ENCODE data around the gene PPM1M. TPM values are rescaled to one million over a fixed set of nuclear protein-coding genes. Genes with fewer than 3 reads are reported as not detected.

Gene PPM1M
- total RNA-seq, 1 experiment from 2014 or later = 8.5 TPM

DNA sequence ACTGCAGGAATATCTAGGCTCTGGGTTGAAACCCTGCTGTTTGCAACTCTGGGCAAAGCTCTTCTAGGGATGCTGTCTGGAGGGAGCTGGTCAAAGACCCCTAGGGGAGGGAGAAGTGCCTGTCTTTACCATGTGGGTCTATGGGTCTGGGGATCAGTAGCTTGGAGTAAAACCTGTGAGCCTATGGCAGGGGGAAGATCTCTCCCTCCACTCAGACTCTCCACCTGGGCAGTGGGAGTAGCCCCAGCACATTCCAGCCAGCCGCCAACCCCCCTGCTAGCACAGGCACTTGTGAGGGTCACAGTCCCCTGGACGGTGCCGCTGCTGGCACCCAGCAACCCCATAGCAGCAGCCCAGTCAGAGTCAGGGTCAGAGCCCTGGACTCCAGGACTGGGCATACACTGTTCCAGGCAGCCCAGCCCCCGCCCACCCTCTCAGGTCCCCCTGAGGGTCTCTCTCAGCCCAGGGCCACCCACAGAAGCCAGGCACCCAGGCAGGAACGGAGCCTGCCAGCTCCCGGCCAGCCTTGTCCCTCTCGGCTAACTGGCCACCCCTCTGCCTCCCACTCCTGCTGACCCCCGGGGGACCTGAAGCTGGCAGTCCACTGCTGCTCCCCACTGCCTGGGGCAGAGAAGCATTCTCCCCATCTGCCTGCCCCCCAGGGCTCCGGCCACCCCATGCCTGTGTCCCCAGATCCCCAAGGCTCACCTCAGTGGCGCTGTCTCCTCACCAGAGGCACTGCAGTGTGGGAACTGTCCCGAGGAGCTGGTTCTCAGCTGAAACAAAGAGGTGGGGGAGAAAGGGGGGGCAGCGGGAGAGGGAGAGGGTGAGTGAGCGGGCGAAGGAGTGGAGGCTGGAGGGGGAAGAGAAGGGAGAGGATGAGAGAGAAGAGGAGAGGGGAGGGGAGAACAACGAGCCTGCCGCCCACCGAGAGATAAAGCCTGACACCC lies 52.9 kb downstream of the PPM1M start:
- ChIA-PET POLR2A (ENCODE audit: unreplicated experiment) (no interaction called here), CTCF (no interaction called here)
- no peaks in the 10 kb centered on the region for H3K36me3 ChIP-seq (ENCODE audit: low read depth, low read length)
- TF ChIP-seq, protein P1, sequence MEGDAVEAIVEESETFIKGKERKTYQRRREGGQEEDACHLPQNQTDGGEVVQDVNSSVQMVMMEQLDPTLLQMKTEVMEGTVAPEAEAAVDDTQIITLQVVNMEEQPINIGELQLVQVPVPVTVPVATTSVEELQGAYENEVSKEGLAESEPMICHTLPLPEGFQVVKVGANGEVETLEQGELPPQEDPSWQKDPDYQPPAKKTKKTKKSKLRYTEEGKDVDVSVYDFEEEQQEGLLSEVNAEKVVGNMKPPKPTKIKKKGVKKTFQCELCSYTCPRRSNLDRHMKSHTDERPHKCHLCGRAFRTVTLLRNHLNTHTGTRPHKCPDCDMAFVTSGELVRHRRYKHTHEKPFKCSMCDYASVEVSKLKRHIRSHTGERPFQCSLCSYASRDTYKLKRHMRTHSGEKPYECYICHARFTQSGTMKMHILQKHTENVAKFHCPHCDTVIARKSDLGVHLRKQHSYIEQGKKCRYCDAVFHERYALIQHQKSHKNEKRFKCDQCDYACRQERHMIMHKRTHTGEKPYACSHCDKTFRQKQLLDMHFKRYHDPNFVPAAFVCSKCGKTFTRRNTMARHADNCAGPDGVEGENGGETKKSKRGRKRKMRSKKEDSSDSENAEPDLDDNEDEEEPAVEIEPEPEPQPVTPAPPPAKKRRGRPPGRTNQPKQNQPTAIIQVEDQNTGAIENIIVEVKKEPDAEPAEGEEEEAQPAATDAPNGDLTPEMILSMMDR (conservative IDR thresholded peaks at IDR 0.05; ENCODE audit: low read depth, low read length) = no peak
- TF ChIP-seq EZH2phosphoT487 (IDR thresholded peaks at IDR 0.05; ENCODE audit: borderline replicate concordance, low read length) (no peak), EZH2 (IDR thresholded peaks at IDR 0.05; ENCODE audit: low read length, unreplicated experiment) (no peak)
- H3K4me3 ChIP-seq (ENCODE audit: low read length) = no peak overlapping the region
- ATAC-seq (no peak), DNase-seq (no peak)
- intact Hi-C loops (cut with micrococcal nuclease) = no loop called here
- no peaks in the 10 kb centered on the region for H3F3A ChIP-seq (ENCODE audit: low read length, unreplicated experiment)
- no peak overlapping the region for H2AFZ ChIP-seq (ENCODE audit: low read length)
- H3K27me3 ChIP-seq (ENCODE audit: low read length) = no peaks in the 10 kb centered on the region
- no peak overlapping the region for H3K9ac ChIP-seq (ENCODE audit: low read length)
- no TSS peak for BruUV-seq (replicated peaks)
- H3K9me2 ChIP-seq (replicated peaks; ENCODE audit: low read length) = no peaks in the 10 kb centered on the region
- H3K79me2 ChIP-seq (ENCODE audit: low read length) = no peaks in the 10 kb centered on the region
- no peak overlapping the region for H3K27ac ChIP-seq (ENCODE audit: low read length)
- no peak overlapping the region for H3K4me2 ChIP-seq (ENCODE audit: low read length)
- peaks cover 4% of the 10 kb centered on the region; the same call in 1 of the 2 replicates for H3K4me1 ChIP-seq (ENCODE audit: insufficient read depth, low read length)
- H3K9me3 ChIP-seq (ENCODE audit: low read length) = no peaks in the 10 kb centered on the region
- H4K20me1 ChIP-seq (ENCODE audit: low read length) = no peaks in the 10 kb centered on the region

DNA sequence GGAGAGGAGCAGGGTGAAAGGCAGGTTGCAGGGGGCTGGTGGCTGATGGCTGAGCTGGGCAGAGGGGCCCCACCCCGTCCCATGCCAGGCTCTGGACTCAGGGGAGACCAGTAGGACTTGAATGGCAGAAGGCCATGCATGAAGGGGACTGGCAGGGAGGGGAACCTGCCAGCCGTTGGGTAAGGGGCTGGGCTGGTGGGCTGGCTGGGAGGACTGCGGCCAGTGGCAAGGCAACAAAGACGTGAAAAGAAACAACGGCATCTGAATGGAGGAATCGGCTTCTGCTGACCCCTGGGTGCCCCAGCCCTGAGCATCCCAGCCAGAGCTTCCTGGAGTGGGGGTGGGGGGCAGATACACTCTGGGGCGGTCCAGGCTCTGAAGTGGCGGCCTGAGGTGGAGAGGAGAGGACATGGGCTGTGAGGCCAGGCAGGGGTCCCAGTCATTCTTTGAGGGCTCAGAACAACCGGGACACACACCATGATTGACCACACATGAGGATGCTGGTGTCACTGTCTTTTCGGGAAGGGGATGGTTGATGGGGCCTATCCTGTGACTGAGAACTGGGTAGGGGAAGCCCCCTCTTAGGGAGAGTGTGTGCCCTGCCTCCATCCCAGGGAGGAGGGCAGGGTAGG lies 53.8 kb downstream of the PPM1M start:
- no peaks in the 10 kb centered on the region for H3K9me2 ChIP-seq (replicated peaks; ENCODE audit: low read length)
- intact Hi-C loops (cut with micrococcal nuclease) = no loop called here
- H4K20me1 ChIP-seq (ENCODE audit: low read length) = no peaks in the 10 kb centered on the region
- H3K9ac ChIP-seq (ENCODE audit: low read length) = no peak overlapping the region
- TF ChIP-seq, protein P1 (conservative IDR thresholded peaks at IDR 0.05; ENCODE audit: low read depth, low read length) = no peak
- TF ChIP-seq EZH2phosphoT487 (IDR thresholded peaks at IDR 0.05; ENCODE audit: borderline replicate concordance, low read length) (no peak), EZH2 (IDR thresholded peaks at IDR 0.05; ENCODE audit: low read length, unreplicated experiment) (no peak)
- H3K27me3 ChIP-seq (ENCODE audit: low read length) = no peaks in the 10 kb centered on the region
- BruUV-seq (replicated peaks) = no TSS peak
- no peaks in the 10 kb centered on the region for H3K9me3 ChIP-seq (ENCODE audit: low read length)
- H3K4me2 ChIP-seq (ENCODE audit: low read length) = no peak overlapping the region
- H3K79me2 ChIP-seq (ENCODE audit: low read length) = no peaks in the 10 kb centered on the region
- H3K27ac ChIP-seq (ENCODE audit: low read length) = no peak overlapping the region
- DNase-seq (no peak), ATAC-seq (no peak)
- no peak overlapping the region for H3K4me3 ChIP-seq (ENCODE audit: low read length)
- ChIA-PET CTCF (no interaction called here), POLR2A (ENCODE audit: unreplicated experiment) (no interaction called here)
- H3K36me3 ChIP-seq (ENCODE audit: low read depth, low read length) = no peaks in the 10 kb centered on the region
- peaks cover 4% of the 10 kb centered on the region; the same call in 1 of the 2 replicates for H3K4me1 ChIP-seq (ENCODE audit: insufficient read depth, low read length)
- no peak overlapping the region for H2AFZ ChIP-seq (ENCODE audit: low read length)
- H3F3A ChIP-seq (ENCODE audit: low read length, unreplicated experiment) = no peaks in the 10 kb centered on the region

Small RNA genes lying within 50 kb of the gene (microRNA-seq; reads per million reads assigned to microRNA genes)
- gene MIR135A1 (ENCODE audit: unreplicated experiment) (not detected), gene MIRLET7G (ENCODE audit: unreplicated experiment) (94,592 reads per million, percentile 99 among the genes with 10 or more reads in this experiment)

Other genes starting within 250 kb of the PPM1M start
- 1,539 and 1,807 TPM in 2 replicates for gene RPL29, start 249.9 kb upstream of the PPM1M start, total RNA-seq (2014; rRNA removed)
- 40.9 and 51.1 TPM in 2 replicates for gene DUSP7, start 189.2 kb upstream of the PPM1M start, total RNA-seq (2014; rRNA removed)
- gene POC1A, start 91.3 kb upstream of the PPM1M start, total RNA-seq (2014; rRNA removed) = 41.5 and 43.0 TPM in 2 replicates
- 63.5 and 69.5 TPM in 2 replicates for gene ALAS1, start 47.6 kb upstream of the PPM1M start, total RNA-seq (2014; rRNA removed)
- not detected in 2 replicates for gene TLR9, start 20.1 kb upstream of the PPM1M start, total RNA-seq (2014; rRNA removed)
- gene TWF2, start 6.6 kb upstream of the PPM1M start, total RNA-seq (2014; rRNA removed) = 147 and 166 TPM in 2 replicates
- 56.2 and 56.4 TPM in 2 replicates for gene WDR82, start 32.9 kb downstream of the PPM1M start, total RNA-seq (2014; rRNA removed)
- 11.3 and 11.7 TPM in 2 replicates for gene GLYCTK, start 42.1 kb downstream of the PPM1M start, total RNA-seq (2014; rRNA removed)
- 2.2 and 3.3 TPM in 2 replicates for gene DNAH1, start 70.6 kb downstream of the PPM1M start, total RNA-seq (2014; rRNA removed)
- 103 and 108 TPM in 2 replicates for gene BAP1, start 164.2 kb downstream of the PPM1M start, total RNA-seq (2014; rRNA removed)
- 7.3 and 8.5 TPM in 2 replicates for gene PHF7, start 164.9 kb downstream of the PPM1M start, total RNA-seq (2014; rRNA removed)
- 0.77 and 1.6 TPM in 2 replicates for gene SEMA3G, start 199.3 kb downstream of the PPM1M start, total RNA-seq (2014; rRNA removed)
- 1.9 and 4.9 TPM in 2 replicates for gene TNNC1, start 208.3 kb downstream of the PPM1M start, total RNA-seq (2014; rRNA removed)
- 60.4 and 65.3 TPM in 2 replicates for gene NISCH, start 209.8 kb downstream of the PPM1M start, total RNA-seq (2014; rRNA removed)
- 0.33 TPM in 1 of 2 replicates, not detected in the other for gene STAB1, start 249.6 kb downstream of the PPM1M start, total RNA-seq (2014; rRNA removed)